Mesenteric fat pad (tissue), 1 donor: ENCODE data around the gene SORCS2. TPM values are rescaled to one million over a fixed set of nuclear protein-coding genes. Genes with fewer than 3 reads are reported as not detected.

ENCODE experiments used
- DNase-seq: peaks from one replicate; pipeline ENCODE4 v3.0.0-alpha.2; 2020; ENCODE audit warnings: low spot score
- total RNA-seq: library from RNA; stranded (reverse); fragmentation: NEBNext Ultra II Directional; extraction: Animal tissue kit (Norgen Biotek cat#: 25700); gene quantifications from one replicate; pipeline ENCODE4 v1.2.1, GENCODE V29; 2021
- donor health status: DM: yes; HTN: yes; CAD: no.

SORCS2 gene
- total RNA-seq, 1 donor from 2014 or later = 1.9 TPM

- DNase-seq = no peak
These were observed 49.3 kb downstream of the SORCS2 start for GRCh38 chr4:7241597-7242125.

- no peak for DNase-seq
These were observed 50.4 kb downstream of the SORCS2 start for GRCh38 chr4:7242766-7243165.

- DNase-seq = no peak
These were observed 51.4 kb downstream of the SORCS2 start for GRCh38 chr4:7243609-7244330.

GRCh38 chr4:7244331-7244665 is 52.0 kb downstream of the SORCS2 start:
- no peak for DNase-seq

GRCh38 chr4:7244751-7245320 is 52.5 kb downstream of the SORCS2 start:
- DNase-seq = no peak

- DNase-seq = no peak
These were observed 55.2 kb downstream of the SORCS2 start for GRCh38 chr4:7247521-7247920.

- no peak for DNase-seq
These were observed 55.6 kb downstream of the SORCS2 start for GRCh38 chr4:7247946-7248345.

- DNase-seq = no peak
These were observed 56.5 kb downstream of the SORCS2 start for GRCh38 chr4:7248857-7249256.

- DNase-seq = no peak
These were observed 59.0 kb downstream of the SORCS2 start for GRCh38 chr4:7251321-7251720.

- no peak for DNase-seq
These were observed 59.7 kb downstream of the SORCS2 start for GRCh38 chr4:7252051-7252450.

GRCh38 chr4:7252510-7253340 is 60.4 kb downstream of the SORCS2 start:
- DNase-seq = no peak

GRCh38 chr4:7253341-7253700 is 61.0 kb downstream of the SORCS2 start:
- DNase-seq = no peak

GRCh38 chr4:7253837-7254236 is 61.5 kb downstream of the SORCS2 start:
- no peak for DNase-seq

- DNase-seq = no peak
These were observed 62.6 kb downstream of the SORCS2 start for GRCh38 chr4:7254736-7255487.

- no peak for DNase-seq
These were observed 63.1 kb downstream of the SORCS2 start for GRCh38 chr4:7255488-7255881.

GRCh38 chr4:7255996-7256395 is 63.7 kb downstream of the SORCS2 start:
- no peak for DNase-seq

GRCh38 chr4:7256984-7257810 is 64.9 kb downstream of the SORCS2 start:
- no peak for DNase-seq

- no peak for DNase-seq
These were observed 66.7 kb downstream of the SORCS2 start for GRCh38 chr4:7259039-7259438.

- no peak for DNase-seq
These were observed 68.2 kb downstream of the SORCS2 start for GRCh38 chr4:7260569-7260968.

GRCh38 chr4:7261087-7261486 is 68.7 kb downstream of the SORCS2 start:
- no peak for DNase-seq

GRCh38 chr4:7261536-7261935 is 69.2 kb downstream of the SORCS2 start:
- DNase-seq = no peak
